Measurements from ENCODE around the gene MAP3K10.

DNA sequence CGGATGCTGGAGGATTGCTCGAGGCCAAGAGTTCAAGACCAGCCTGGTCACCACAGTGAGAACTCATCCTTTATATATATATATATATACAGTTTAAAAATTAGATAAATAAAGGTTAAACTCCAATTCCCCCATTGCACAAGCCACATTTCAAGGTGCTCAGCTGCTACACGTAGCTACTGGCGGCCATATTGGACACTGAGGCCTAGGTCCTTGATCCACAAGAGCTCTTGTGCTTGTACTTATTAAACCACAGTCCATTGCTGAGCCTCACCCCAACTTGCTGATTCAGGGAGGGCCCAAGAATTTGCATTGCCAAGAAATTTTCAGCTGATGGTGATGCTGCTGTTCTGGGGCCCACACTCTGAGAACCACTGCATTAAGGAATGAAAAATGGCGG lies 17.4 kb downstream of the MAP3K10 start:
- TF ChIP-seq, protein P1, sequence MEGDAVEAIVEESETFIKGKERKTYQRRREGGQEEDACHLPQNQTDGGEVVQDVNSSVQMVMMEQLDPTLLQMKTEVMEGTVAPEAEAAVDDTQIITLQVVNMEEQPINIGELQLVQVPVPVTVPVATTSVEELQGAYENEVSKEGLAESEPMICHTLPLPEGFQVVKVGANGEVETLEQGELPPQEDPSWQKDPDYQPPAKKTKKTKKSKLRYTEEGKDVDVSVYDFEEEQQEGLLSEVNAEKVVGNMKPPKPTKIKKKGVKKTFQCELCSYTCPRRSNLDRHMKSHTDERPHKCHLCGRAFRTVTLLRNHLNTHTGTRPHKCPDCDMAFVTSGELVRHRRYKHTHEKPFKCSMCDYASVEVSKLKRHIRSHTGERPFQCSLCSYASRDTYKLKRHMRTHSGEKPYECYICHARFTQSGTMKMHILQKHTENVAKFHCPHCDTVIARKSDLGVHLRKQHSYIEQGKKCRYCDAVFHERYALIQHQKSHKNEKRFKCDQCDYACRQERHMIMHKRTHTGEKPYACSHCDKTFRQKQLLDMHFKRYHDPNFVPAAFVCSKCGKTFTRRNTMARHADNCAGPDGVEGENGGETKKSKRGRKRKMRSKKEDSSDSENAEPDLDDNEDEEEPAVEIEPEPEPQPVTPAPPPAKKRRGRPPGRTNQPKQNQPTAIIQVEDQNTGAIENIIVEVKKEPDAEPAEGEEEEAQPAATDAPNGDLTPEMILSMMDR (conservative IDR thresholded peaks at IDR 0.05; ENCODE audit: low read depth, low read length) = no peak
- TF ChIP-seq EZH2phosphoT487 (IDR thresholded peaks at IDR 0.05; ENCODE audit: borderline replicate concordance, low read length) (no peak), EZH2 (IDR thresholded peaks at IDR 0.05; ENCODE audit: low read length, unreplicated experiment) (no peak)
